ENCODE data around the gene RBM14.
"Not testable (repeated sequence)": the region's sequence is repeated elsewhere in the genome, so short reads cannot be mapped to it uniquely, and the experiment has no call there.

RBM14 gene

GRCh38 chr11:66637557-66638176 is 21.2 kb downstream of the RBM14 start:
- no peak for DNase-seq

- peak; percentile 99 to 100 for DNase-seq
Observed at GRCh38 chr11:66638177-66639065, 22.0 kb downstream of the RBM14 start, which contains the start of gene RBM4. Gene RBM4, plus strand, starts transcription at chr11:66638703. Its CDS starts 1,009 bp downstream, at chr11:66639712.

- no peak for DNase-seq
Observed at GRCh38 chr11:66639066-66639813, 22.8 kb downstream of the RBM14 start.

- DNase-seq = not testable (repeated sequence)
Observed at GRCh38 chr11:66639814-66640340, 23.4 kb downstream of the RBM14 start.

- no peak for DNase-seq
Observed at GRCh38 chr11:66641834-66642233, 25.4 kb downstream of the RBM14 start.

- DNase-seq = no peak
Observed at GRCh38 chr11:66643745-66644437, 27.5 kb downstream of the RBM14 start.

GRCh38 chr11:66646828-66647227 is 30.4 kb downstream of the RBM14 start:
- no peak for DNase-seq

GRCh38 chr11:66649903-66650302 is 33.5 kb downstream of the RBM14 start:
- DNase-seq = no peak

- no peak for DNase-seq
Observed at GRCh38 chr11:66651016-66651415, 34.6 kb downstream of the RBM14 start.

GRCh38 chr11:66652651-66653050 is 36.2 kb downstream of the RBM14 start:
- DNase-seq = no peak

GRCh38 chr11:66653123-66653522 is 36.7 kb downstream of the RBM14 start:
- no peak for DNase-seq

GRCh38 chr11:66659763-66660162 is 43.3 kb downstream of the RBM14 start:
- DNase-seq = no peak

GRCh38 chr11:66663741-66664296 is 47.4 kb downstream of the RBM14 start:
- no peak for DNase-seq

GRCh38 chr11:66665369-66665768 is 48.9 kb downstream of the RBM14 start:
- no peak for DNase-seq

GRCh38 chr11:66670816-66671215 is 54.4 kb downstream of the RBM14 start:
- no peak for DNase-seq

GRCh38 chr11:66674964-66675602 is 58.7 kb downstream of the RBM14 start:
- no peak for DNase-seq

GRCh38 chr11:66676282-66676919 is 60.0 kb downstream of the RBM14 start:
- no peak for DNase-seq
